OCI-LY1 (cell line): Measurements from ENCODE around the gene CCER1.

Experiments
- H2AFZ ChIP-seq: fragments of 200-600 bp; sonication (generic), shearing (Covaris generic); 2 replicates; pipeline ENCODE4 v1.6.0; 2014; ENCODE audit warnings: antibody characterized with exemption, mild to moderate bottlenecking, low read length
- H3F3A ChIP-seq: fragments of 200-600 bp; sonication (generic), shearing (Covaris generic); 2 replicates; pipeline ENCODE4 v1.6.0; 2014; ENCODE audit warnings: mild to moderate bottlenecking, antibody characterized with exemption, low read length, moderate library complexity; ENCODE audit not compliant: insufficient read depth
- H3K27ac ChIP-seq: fragments of 200-600 bp; sonication (generic); 2 replicates; pipeline ENCODE4 v1.5.1; 2014; ENCODE audit warnings: low read length, mixed run types, mild to moderate bottlenecking, low read depth; ENCODE audit not compliant: poor library complexity, severe bottlenecking
- H3K27me3 ChIP-seq: fragments of 200-600 bp; sonication (generic); 2 replicates; pipeline ENCODE4 v1.6.0; 2014; ENCODE audit warnings: antibody characterized with exemption, mild to moderate bottlenecking, low read length, moderate library complexity; ENCODE audit not compliant: insufficient read depth
- H3K36me3 ChIP-seq: fragments of 200-600 bp; sonication (generic); 2 replicates; pipeline ENCODE4 v1.6.1; 2014; ENCODE audit warnings: mild to moderate bottlenecking, antibody characterized with exemption, low read length, moderate library complexity, mixed read lengths; ENCODE audit not compliant: insufficient read depth
- H3K4me1 ChIP-seq: fragments of 200-600 bp; sonication (generic); 2 replicates; pipeline ENCODE4 v1.5.1; 2014; ENCODE audit warnings: mild to moderate bottlenecking, low read length, moderate library complexity; ENCODE audit not compliant: insufficient read depth, severe bottlenecking
- H3K4me2 ChIP-seq: fragments of 200-600 bp; sonication (generic), shearing (Covaris generic); 2 replicates; pipeline ENCODE4 v1.6.1; 2014; ENCODE audit warnings: low read length
- H3K4me3 ChIP-seq: fragments of 200-600 bp; sonication (generic); 2 replicates; pipeline ENCODE4 v1.5.1; 2014; ENCODE audit warnings: low read length, low read depth, mild to moderate bottlenecking, mixed read lengths; ENCODE audit not compliant: poor library complexity, severe bottlenecking
- H3K79me2 ChIP-seq: fragments of 200-600 bp; shearing (Covaris generic); 2 replicates; pipeline ENCODE4 v1.6.1; 2016; ENCODE audit warnings: mixed run types, low read length, mixed read lengths; ENCODE audit not compliant: insufficient read depth
- H3K9ac ChIP-seq: fragments of 200-600 bp; sonication (generic), shearing (Covaris generic); 2 replicates; pipeline ENCODE4 v1.6.1; 2014; ENCODE audit warnings: mild to moderate bottlenecking, low read length, mixed read lengths
- H3K9me2 ChIP-seq: fragments of 200-600 bp; sonication (generic), shearing (Covaris generic); 2 replicates; pipeline ENCODE4 v1.6.1; 2014; ENCODE audit warnings: low read depth, mild to moderate bottlenecking, low read length, mixed read lengths
- H3K9me3 ChIP-seq: fragments of 200-600 bp; shearing (Covaris generic); 2 replicates; pipeline ENCODE4 v1.6.1; 2014; ENCODE audit warnings: low read length, mixed read lengths
- H4K20me1 ChIP-seq: fragments of 200-600 bp; sonication (generic), shearing (Covaris generic); 2 replicates; pipeline ENCODE4 v1.6.0; 2016; ENCODE audit warnings: mild to moderate bottlenecking, low read length; ENCODE audit not compliant: insufficient read depth
- CTCF ChIP-seq: fragments of 200-600 bp; sonication (generic), shearing (Covaris generic); IDR thresholded peaks from 2 replicates; pipeline ENCODE4 v1.5.1; 2017; ENCODE audit warnings: mild to moderate bottlenecking, antibody characterized with exemption, low read length, moderate library complexity, mixed read lengths
- EZH2 ChIP-seq: fragments of 200-600 bp; sonication (generic), shearing (Covaris generic); IDR thresholded peaks from 2 replicates; pipeline ENCODE4 v1.8.0; 2017; ENCODE audit warnings: borderline replicate concordance, mixed run types, mild to moderate bottlenecking, antibody characterized with exemption, low read length, moderate library complexity, mixed read lengths

The CCER1 gene

GRCh38 chr12:90937651-90938050 lies 17.3 kb downstream of the CCER1 start:
- no peak for TF ChIP-seq CTCF
- no peak for TF ChIP-seq EZH2
- Histone ChIP-seq H3K4me1 (no peaks in the 10 kb centered on the region), H3K27ac (no peak overlapping the region), H3K79me2 (no peaks in the 10 kb centered on the region), H2AFZ (no peak overlapping the region), H3K27me3 (no peaks in the 10 kb centered on the region), H3F3A (no peaks in the 10 kb centered on the region), H3K9me3 (no peaks in the 10 kb centered on the region), H3K4me2 (no peak overlapping the region), H3K9me2 (no peaks in the 10 kb centered on the region), H4K20me1 (no peaks in the 10 kb centered on the region), H3K9ac (no peak overlapping the region), H3K4me3 (no peak overlapping the region), H3K36me3 (no peaks in the 10 kb centered on the region)

GRCh38 chr12:90936230-90937005 lies 18.6 kb downstream of the CCER1 start:
- H4K20me1 ChIP-seq, result no peaks in the 10 kb centered on the region
- no peak overlapping the region for H3K4me2 ChIP-seq
- H3K9me2 ChIP-seq, result no peaks in the 10 kb centered on the region
- no peaks in the 10 kb centered on the region for H3K27me3 ChIP-seq
- no peaks in the 10 kb centered on the region for H3K9me3 ChIP-seq
- no peak overlapping the region for H3K9ac ChIP-seq
- no peak overlapping the region for H2AFZ ChIP-seq
- H3K79me2 ChIP-seq, result no peaks in the 10 kb centered on the region
- no peak overlapping the region for H3K27ac ChIP-seq
- no peaks in the 10 kb centered on the region for H3K36me3 ChIP-seq
- no peak overlapping the region for H3K4me3 ChIP-seq
- no peaks in the 10 kb centered on the region for H3F3A ChIP-seq
- no peak for TF ChIP-seq CTCF
- no peak for TF ChIP-seq EZH2
- H3K4me1 ChIP-seq, result no peaks in the 10 kb centered on the region

GRCh38 chr12:90925562-90925961 lies 29.4 kb downstream of the CCER1 start:
- Histone ChIP-seq H3K4me1 (no peaks in the 10 kb centered on the region), H3K36me3 (no peaks in the 10 kb centered on the region), H3F3A (no peaks in the 10 kb centered on the region), H2AFZ (no peak overlapping the region), H3K4me3 (no peak overlapping the region), H3K27ac (no peak overlapping the region), H4K20me1 (no peaks in the 10 kb centered on the region), H3K27me3 (no peaks in the 10 kb centered on the region; the same call in 1 of the 2 replicates), H3K79me2 (no peaks in the 10 kb centered on the region), H3K9me3 (no peaks in the 10 kb centered on the region), H3K9ac (no peak overlapping the region), H3K4me2 (no peak overlapping the region), H3K9me2 (no peaks in the 10 kb centered on the region)
- TF ChIP-seq EZH2 (no peak), CTCF (no peak)
